NCI-H1694 (cell line): ENCODE results near the gene TRIM15.

Experiments used
- DNase-seq: peaks from one replicate; lab custom pipeline; 2025; lab: John Stamatoyannopoulos, UW

Gene TRIM15

GRCh38 chr6:30145818-30146217 lies 17.5 kb upstream of the TRIM15 start:
- DNase-seq = no peak

- no peak for DNase-seq
Observed at GRCh38 chr6:30147096-30147495, 16.2 kb upstream of the TRIM15 start.

- DNase-seq = no peak
Observed at GRCh38 chr6:30149234-30149633, 14.1 kb upstream of the TRIM15 start.

GRCh38 chr6:30149858-30150550 lies 13.3 kb upstream of the TRIM15 start:
- DNase-seq = no peak

GRCh38 chr6:30150671-30151395 lies 12.5 kb upstream of the TRIM15 start:
- DNase-seq = no peak

- no peak for DNase-seq
Observed at GRCh38 chr6:30151580-30151979, 11.8 kb upstream of the TRIM15 start.

- no peak for DNase-seq
Observed at GRCh38 chr6:30152016-30152673, 11.2 kb upstream of the TRIM15 start.

- no peak for DNase-seq
Observed at GRCh38 chr6:30152910-30153610, 10.3 kb upstream of the TRIM15 start.

- DNase-seq = no peak
Observed at GRCh38 chr6:30154061-30154460, 9.3 kb upstream of the TRIM15 start.

- DNase-seq = no peak
Observed at GRCh38 chr6:30154709-30155519, 8.4 kb upstream of the TRIM15 start.

GRCh38 chr6:30155520-30156261 lies 7.7 kb upstream of the TRIM15 start:
- DNase-seq = no peak

GRCh38 chr6:30156262-30156599 lies 7.1 kb upstream of the TRIM15 start:
- no peak for DNase-seq

GRCh38 chr6:30156774-30157173 lies 6.6 kb upstream of the TRIM15 start:
- DNase-seq = no peak

GRCh38 chr6:30157581-30157980 lies 5.8 kb upstream of the TRIM15 start:
- no peak for DNase-seq

GRCh38 chr6:30157999-30158398 lies 5.3 kb upstream of the TRIM15 start:
- no peak for DNase-seq

- no peak for DNase-seq
Observed at GRCh38 chr6:30158475-30159040, 4.8 kb upstream of the TRIM15 start.

GRCh38 chr6:30160008-30160784 lies 3.1 kb upstream of the TRIM15 start:
- no peak for DNase-seq

- no peak for DNase-seq
Observed at GRCh38 chr6:30160785-30161531, 2.4 kb upstream of the TRIM15 start, which contains the start of gene TRIM10. TRIM10 (minus strand) TSS chr6:30161211; CDS start chr6:30160858, 353 bp downstream.
